NCI-H128 (cell line): ENCODE measurements around the gene HCRTR1.

Experiments
- DNase-seq: peaks from one replicate; lab custom pipeline; 2025; ENCODE audit not compliant: unreplicated experiment; lab: John Stamatoyannopoulos, UW

HCRTR1 gene

GRCh38 chr1:31617218-31617915, at the start of gene HCRTR1:
TSS of gene HCRTR1 (plus strand) at chr1:31617689. CDS start at chr1:31619193, 1,504 bp downstream.
- DNase-seq, result no peak

- no peak for DNase-seq
Measured at GRCh38 chr1:31567956-31568570, 49.4 kb upstream of the HCRTR1 start.

- DNase-seq, result no peak
Measured at GRCh38 chr1:31568895-31569595, 48.4 kb upstream of the HCRTR1 start.

GRCh38 chr1:31569596-31570173, 47.8 kb upstream of the HCRTR1 start:
- DNase-seq, result no peak

GRCh38 chr1:31570228-31570627, 47.3 kb upstream of the HCRTR1 start:
- no peak for DNase-seq

- no peak for DNase-seq
Measured at GRCh38 chr1:31570906-31571305, 46.6 kb upstream of the HCRTR1 start.

GRCh38 chr1:31571340-31572295, 45.9 kb upstream of the HCRTR1 start:
- DNase-seq, result no peak

- DNase-seq, result no peak
Measured at GRCh38 chr1:31572323-31573104, 45.0 kb upstream of the HCRTR1 start.

GRCh38 chr1:31573261-31573660, 44.2 kb upstream of the HCRTR1 start:
- no peak for DNase-seq

GRCh38 chr1:31574749-31575368, 42.6 kb upstream of the HCRTR1 start:
- no peak for DNase-seq

GRCh38 chr1:31575369-31576140, 41.9 kb upstream of the HCRTR1 start:
- no peak for DNase-seq

GRCh38 chr1:31576201-31576669, 41.3 kb upstream of the HCRTR1 start, which contains the start of gene TINAGL1:
TSS of gene TINAGL1 (plus strand) at chr1:31576515. CDS start at chr1:31577149, 634 bp downstream.
- no peak for DNase-seq

- no peak for DNase-seq
Measured at GRCh38 chr1:31576743-31577455, 40.6 kb upstream of the HCRTR1 start.

GRCh38 chr1:31577515-31578192, 39.8 kb upstream of the HCRTR1 start:
- DNase-seq, result no peak

- DNase-seq, result no peak
Measured at GRCh38 chr1:31579374-31579773, 38.1 kb upstream of the HCRTR1 start.

- DNase-seq, result no peak
Measured at GRCh38 chr1:31580513-31580870, 37.0 kb upstream of the HCRTR1 start.

GRCh38 chr1:31580891-31581603, 36.4 kb upstream of the HCRTR1 start:
- no peak for DNase-seq
